ENCODE data around the gene ZNF689. TPM values are rescaled to one million over a fixed set of nuclear protein-coding genes. Genes with fewer than 3 reads are reported as not detected.

The ZNF689 gene
- total RNA-seq, 3 donors from 2014 or later = 7.0 to 15.4 (median 12.8) TPM

GRCh38 chr16:30623536-30624283, 13.5 kb upstream of the ZNF689 start:
- no peak for TF ChIP-seq POLR2A (IDR thresholded peaks at IDR 0.05)
- peak in 1 of 3 donors; percentile 59 for TF ChIP-seq POLR2AphosphoS5 (IDR thresholded peaks at IDR 0.05)
- H3K27ac ChIP-seq = no peak overlapping the region
- peak in 1 of 2 donors; percentile 80 for DNase-seq (ENCODE audit: low spot score in 2 of 2)
- H3K4me3 ChIP-seq = no peak overlapping the region
- no peaks in the 10 kb centered on the region for H3K36me3 ChIP-seq
- H3K9me3 ChIP-seq = no peaks in the 10 kb centered on the region
- no peaks in the 10 kb centered on the region for H3K27me3 ChIP-seq
- no peaks in the 10 kb centered on the region for H3K4me1 ChIP-seq
- intact Hi-C loops (cut with DNase I; ENCODE audit: low total_unique reads) = loop anchor here (10.0 kb wide), 1 partner anchor 79 kb away; no protein-coding TSS in a partner anchor

DNA sequence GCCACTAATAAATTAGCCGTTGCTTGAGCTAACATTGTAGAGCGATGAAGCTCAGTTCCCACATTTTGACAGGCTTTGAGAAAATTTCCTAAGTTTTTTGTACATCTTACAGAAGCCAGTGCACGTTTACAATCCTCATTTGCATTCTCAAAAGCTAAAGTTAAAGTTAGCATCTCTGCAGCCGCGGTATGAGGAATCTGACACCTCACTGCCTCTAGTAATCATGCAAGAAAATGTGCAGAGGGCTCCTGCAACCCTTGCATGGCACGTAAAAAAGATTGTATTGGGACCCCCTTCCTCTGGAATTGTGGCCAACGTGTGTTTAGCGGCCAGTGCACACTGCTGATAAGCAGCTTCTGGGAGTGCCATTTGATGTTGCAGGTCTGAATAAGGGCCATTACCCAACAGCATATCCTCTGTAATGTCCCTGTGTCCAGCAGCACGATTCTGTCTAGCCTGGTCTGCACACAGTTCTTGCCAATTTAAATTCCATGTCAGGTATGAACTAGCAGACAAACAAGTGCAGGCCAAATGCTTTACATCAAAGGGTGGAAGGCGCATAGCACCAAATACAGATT, 12.4 kb upstream of the ZNF689 start:
- H3K27me3 ChIP-seq = no peaks in the 10 kb centered on the region
- DNase-seq (ENCODE audit: low spot score in 2 of 2) = no peak
- H3K36me3 ChIP-seq = no peaks in the 10 kb centered on the region
- no peak overlapping the region for H3K4me3 ChIP-seq
- no peak overlapping the region for H3K27ac ChIP-seq
- intact Hi-C loops (cut with DNase I; ENCODE audit: low total_unique reads) = loop anchor here (10.0 kb wide), 1 partner anchor 78 kb away; no protein-coding TSS in a partner anchor
- H3K9me3 ChIP-seq = no peaks in the 10 kb centered on the region
- no peaks in the 10 kb centered on the region for H3K4me1 ChIP-seq
- TF ChIP-seq POLR2AphosphoS5 (IDR thresholded peaks at IDR 0.05) (no peak), CTCF (IDR thresholded peaks at IDR 0.05) (no peak), POLR2A (IDR thresholded peaks at IDR 0.05) (no peak)

DNA sequence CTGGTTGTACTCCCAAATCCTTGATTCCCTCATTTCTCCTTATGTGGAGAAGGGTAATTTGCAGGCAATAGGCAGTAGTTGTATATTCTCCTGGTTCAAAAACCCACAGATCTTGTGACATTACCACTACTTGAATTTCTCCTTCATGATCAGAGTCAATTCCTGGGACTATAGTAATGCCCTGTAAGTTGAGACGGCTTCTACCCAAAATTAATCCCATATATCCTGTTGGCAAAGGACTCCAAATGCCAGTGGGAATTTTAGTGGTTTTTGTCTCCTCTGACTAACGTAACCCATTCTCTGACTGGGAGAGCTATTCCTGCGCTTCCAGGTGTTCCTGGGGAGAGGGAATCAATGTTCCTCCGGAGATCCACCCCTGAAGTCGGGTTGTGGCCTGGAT, 11.6 kb upstream of the ZNF689 start:
- Histone ChIP-seq H3K4me3 (no peak overlapping the region), H3K9me3 (no peaks in the 10 kb centered on the region), H3K4me1 (no peaks in the 10 kb centered on the region), H3K27me3 (no peaks in the 10 kb centered on the region), H3K27ac (no peak overlapping the region), H3K36me3 (no peaks in the 10 kb centered on the region)
- DNase-seq (ENCODE audit: low spot score in 2 of 2) = no peak
- intact Hi-C loops (cut with DNase I; ENCODE audit: low total_unique reads) = loop anchor here (10.0 kb wide), 1 partner anchor 77 kb away; no protein-coding TSS in a partner anchor
- TF ChIP-seq CTCF (IDR thresholded peaks at IDR 0.05) (no peak), POLR2A (IDR thresholded peaks at IDR 0.05) (no peak), POLR2AphosphoS5 (IDR thresholded peaks at IDR 0.05) (no peak)

- intact Hi-C loops (cut with DNase I; ENCODE audit: low total_unique reads) = loop anchor here (10.0 kb wide), 1 partner anchor 75 kb away; no protein-coding TSS in a partner anchor
- Histone ChIP-seq H3K4me1 (no peaks in the 10 kb centered on the region), H3K4me3 (no peak overlapping the region), H3K36me3 (no peaks in the 10 kb centered on the region), H3K9me3 (no peaks in the 10 kb centered on the region), H3K27ac (no peak overlapping the region), H3K27me3 (no peaks in the 10 kb centered on the region)
- DNase-seq (ENCODE audit: low spot score in 2 of 2) = no peak
- no peak for TF ChIP-seq POLR2A (IDR thresholded peaks at IDR 0.05)
- no peak for TF ChIP-seq CTCF (IDR thresholded peaks at IDR 0.05)
- no peak for TF ChIP-seq POLR2AphosphoS5 (IDR thresholded peaks at IDR 0.05)
Measured at GRCh38 chr16:30620169-30620568, 10.0 kb upstream of the ZNF689 start.

GRCh38 chr16:30619638-30620037, 9.4 kb upstream of the ZNF689 start:
- TF ChIP-seq CTCF (IDR thresholded peaks at IDR 0.05) (no peak), POLR2A (IDR thresholded peaks at IDR 0.05) (no peak), POLR2AphosphoS5 (IDR thresholded peaks at IDR 0.05) (no peak)
- no peaks in the 10 kb centered on the region for H3K4me1 ChIP-seq
- intact Hi-C loops (cut with DNase I; ENCODE audit: low total_unique reads) = loop anchor here (10.0 kb wide), 1 partner anchor 75 kb away; no protein-coding TSS in a partner anchor
- H3K9me3 ChIP-seq = no peaks in the 10 kb centered on the region
- no peak for DNase-seq (ENCODE audit: low spot score in 2 of 2)
- H3K27ac ChIP-seq = no peak overlapping the region
- no peaks in the 10 kb centered on the region for H3K36me3 ChIP-seq
- H3K4me3 ChIP-seq = no peak overlapping the region
- H3K27me3 ChIP-seq = no peaks in the 10 kb centered on the region
